HCT116 (cell line): ENCODE results near the gene RBFOX2. TPM values are rescaled to one million over a fixed set of nuclear protein-coding genes. Genes with fewer than 3 reads are reported as not detected.

Experiments used
- ATAC-seq: fragments of 200-7000 bp; cut with Tn5 transposase; 2 replicates; pipeline ENCODE4 v1.9.1; 2020; ENCODE audit warnings: mild to moderate bottlenecking, moderate library complexity
- BruUV-seq: library from RNA; stranded (reverse); fragments of 400-500 nt; replicated peaks from 2 replicates; lab custom pipeline; 2021; lab: Mats Ljungman, UMichigan
- CTCF ChIA-PET: fragments of 300-600 bp; sonication (Branson Sonifier 250); formaldehyde crosslinking; loops from one replicate; lab custom pipeline; 2021; ENCODE audit warnings: antibody characterized with exemption; lab: Charles Lee
- POLR2A ChIA-PET: fragments of 300-600, 350-600 bp; sonication (Branson Sonifier 250); formaldehyde crosslinking; loops from one replicate; lab custom pipeline; 2021; ENCODE audit warnings: antibody characterized with exemption; lab: Charles Lee
- RAD21 ChIA-PET, 2 experiments: fragments of 300-600 bp; sonication (Branson Sonifier 250); formaldehyde crosslinking; loops; one replicate each; lab custom pipeline; 2023; ENCODE audit warnings: low total read pairs in 2 of 2; ENCODE audit not compliant: uncharacterized antibody in 2 of 2, unreplicated experiment in 2 of 2, low non-redundant PET in 1 of 2; lab: Charles Lee
- DNase-seq: peaks from one replicate; pipeline ENCODE4 v3.0.0-alpha.2; 2010; ENCODE audit warnings: low read depth, low spot score
- H2AFZ ChIP-seq: fragments of 200-600 bp; shearing (Covaris generic), sonication (generic); 2 replicates; pipeline ENCODE4 v1.6.1; 2017; ENCODE audit warnings: low read depth, mixed run types, mixed read lengths, antibody characterized with exemption, low read length; ENCODE audit not compliant: poor library complexity, severe bottlenecking
- H3K27ac ChIP-seq: 2 replicates; pipeline ENCODE4 v1.5.1; 2012; ENCODE audit warnings: low read depth, low read length
- H3K27me3 ChIP-seq: fragments of 200-600 bp; sonication (generic); 2 replicates; pipeline ENCODE4 v1.6.1; 2016; ENCODE audit warnings: mixed run types, low read length, mixed read lengths; ENCODE audit not compliant: insufficient read depth
- H3K36me3 ChIP-seq, 2 experiments: fragments of 200-500 bp in 1 of 2; fragments of 200-600 bp in 1 of 2; sonication (Bioruptor generic) in 1 of 2; sonication (generic) in 1 of 2; 2 replicates each; pipeline versions ENCODE4 v1.5.1 to v1.6.1; 2014 to 2016; ENCODE audit warnings: low read length in 2 of 2, inconsistent platforms in 1 of 2, mixed read lengths in 1 of 2, mixed run types in 1 of 2; ENCODE audit not compliant: insufficient read depth in 2 of 2, control insufficient read depth in 1 of 2
- H3K4me1 ChIP-seq, 2 experiments: fragments of 200-600 bp in 1 of 2; sonication (generic) in 1 of 2; 2 replicates each; pipeline versions ENCODE4 v1.5.1 to v1.6.1; 2012 to 2017; ENCODE audit warnings: low read length in 2 of 2, inconsistent platforms in 1 of 2, mild to moderate bottlenecking in 1 of 2, mixed read lengths in 1 of 2, mixed run types in 1 of 2, moderate library complexity in 1 of 2; ENCODE audit not compliant: insufficient read depth in 2 of 2, control insufficient read depth in 1 of 2
- H3K4me2 ChIP-seq: fragments of 200-600 bp; sonication (generic); 2 replicates; pipeline ENCODE4 v1.6.1; 2017; ENCODE audit warnings: mixed run types, low read length, mixed read lengths
- H3K4me3 ChIP-seq, 2 experiments: fragments of 200-600 bp in 1 of 2; sonication (generic) in 1 of 2; replicated peaks in 1 of 2; 2 replicates each; pipeline ENCODE4 v1.5.1; 2011 to 2016; ENCODE audit warnings: low read length in 2 of 2, control low read depth in 1 of 2, low read depth in 1 of 2, mild to moderate bottlenecking in 1 of 2, mixed read lengths in 1 of 2, mixed run types in 1 of 2
- H3K79me2 ChIP-seq: fragments of 200-600 bp; sonication (generic); 2 replicates; pipeline ENCODE4 v1.6.1; 2017; ENCODE audit warnings: mild to moderate bottlenecking, mixed run types, low read length, moderate library complexity, mixed read lengths; ENCODE audit not compliant: insufficient read depth
- H3K9ac ChIP-seq: fragments of 200-600 bp; sonication (generic); 2 replicates; pipeline ENCODE4 v1.6.1; 2016; ENCODE audit warnings: low read length, mixed read lengths
- H3K9me2 ChIP-seq: fragments of 200-600 bp; sonication (generic), shearing (Covaris generic); 2 replicates; pipeline ENCODE4 v1.6.1; 2017; ENCODE audit warnings: mixed run types, mild to moderate bottlenecking, moderate library complexity; ENCODE audit not compliant: insufficient read depth
- H3K9me3 ChIP-seq, 2 experiments: fragments of 200-500 bp in 1 of 2; fragments of 200-600 bp in 1 of 2; sonication (Bioruptor generic) in 1 of 2; sonication (generic) in 1 of 2; 2 replicates each; pipeline ENCODE4 v1.6.1; 2014 to 2017; ENCODE audit warnings: low read length in 2 of 2, mixed read lengths in 2 of 2, inconsistent platforms in 1 of 2, low read depth in 1 of 2, mild to moderate bottlenecking in 1 of 2, mixed run types in 1 of 2, moderate library complexity in 1 of 2; ENCODE audit not compliant: control insufficient read depth in 1 of 2, insufficient read depth in 1 of 2
- H4K20me1 ChIP-seq: fragments of 200-600 bp; sonication (generic), shearing (Covaris generic); 2 replicates; pipeline ENCODE4 v1.6.1; 2017; ENCODE audit warnings: mixed run types, mild to moderate bottlenecking, moderate library complexity; ENCODE audit not compliant: insufficient read depth
- CEBPB ChIP-seq: IDR thresholded peaks from 2 replicates; pipeline ENCODE4 v1.6.1; 2012; ENCODE audit warnings: low read depth
- EGR1 ChIP-seq: IDR thresholded peaks from 2 replicates; pipeline ENCODE4 v1.6.1; 2012; ENCODE audit warnings: low read depth
- ELF1 ChIP-seq: IDR thresholded peaks from 2 replicates; pipeline ENCODE4 v1.6.1; 2012; ENCODE audit warnings: low read depth, borderline replicate concordance
- EZH2 ChIP-seq: fragments of 200-600 bp; sonication (generic); IDR thresholded peaks from 2 replicates; pipeline ENCODE4 v1.6.1; 2017; ENCODE audit warnings: antibody characterized with exemption, mixed run types
- FOSL1 ChIP-seq: IDR thresholded peaks from 2 replicates; pipeline ENCODE4 v1.6.1; 2012; ENCODE audit warnings: low read depth
- JUND ChIP-seq: IDR thresholded peaks from 2 replicates; pipeline ENCODE4 v1.6.1; 2012
- POLR2AphosphoS5 ChIP-seq: IDR thresholded peaks from 2 replicates; pipeline ENCODE4 v1.6.1; 2011; ENCODE audit warnings: mild to moderate bottlenecking, low read depth, low read length, moderate library complexity
- REST ChIP-seq: IDR thresholded peaks from 2 replicates; pipeline ENCODE4 v1.6.1; 2012; ENCODE audit warnings: low read depth
- SP1 ChIP-seq: IDR thresholded peaks from 2 replicates; pipeline ENCODE4 v1.6.1; 2012; ENCODE audit warnings: low read depth
- SRF ChIP-seq: IDR thresholded peaks from 2 replicates; pipeline ENCODE4 v1.6.1; 2012; ENCODE audit warnings: low read depth
- TCF7L2 ChIP-seq: IDR thresholded peaks from 2 replicates; pipeline ENCODE4 v1.7.0; 2011; ENCODE audit warnings: borderline replicate concordance, inconsistent platforms; ENCODE audit not compliant: insufficient read depth, insufficient read length; ENCODE audit errors: extremely low read depth
- YY1 ChIP-seq: IDR thresholded peaks from 2 replicates; pipeline ENCODE4 v1.6.1; 2011; ENCODE audit warnings: low read length, low read depth, moderate library complexity, mild to moderate bottlenecking; ENCODE audit not compliant: insufficient replicate concordance; ENCODE audit errors: extremely low read depth
- ZNF274 ChIP-seq: fragments of 200-500 bp; sonication (Bioruptor generic); IDR thresholded peaks from 2 replicates; pipeline ENCODE4 v1.6.1; 2014; ENCODE audit warnings: mild to moderate bottlenecking, low read depth, low read length, inconsistent platforms
- intact Hi-C: fragments of 100-400 bp; cut with micrococcal nuclease; formaldehyde crosslinking; loops from 2 replicates; pipeline ENCODE4 v1.10.0; 2022
- total RNA-seq: library from RNA; stranded (reverse); gene quantifications from one replicate; pipeline ENCODE4 v1.2.1, GENCODE V29; 2021; ENCODE audit not compliant: unreplicated experiment

Gene RBFOX2
- total RNA-seq, 1 experiment from 2014 or later, result 83.9 TPM

- no peak for TF ChIP-seq REST
- no peak for TF ChIP-seq SP1
- TF ChIP-seq SRF, result no peak
- no peak for TF ChIP-seq EGR1
- TF ChIP-seq ZNF274, result no peak
- TF ChIP-seq POLR2AphosphoS5, result no peak
- no peak for TF ChIP-seq JUND
- no peak for TF ChIP-seq FOSL1
- TF ChIP-seq TCF7L2, result no peak
- TF ChIP-seq EZH2, result no peak
- TF ChIP-seq, all 23 proteins: peak for 0
Measured at GRCh38 chr22:35893698-35894097, 134.9 kb downstream of the RBFOX2 start (continued).

GRCh38 chr22:35892192-35892591 lies 136.4 kb downstream of the RBFOX2 start:
- no peak overlapping the region for H3K4me3 ChIP-seq
- no peak for TF ChIP-seq CEBPB
- no peak for TF ChIP-seq FOSL1
- no peak for TF ChIP-seq ZNF274
- TF ChIP-seq SRF, result no peak
- TF ChIP-seq YY1, result no peak
- TF ChIP-seq ELF1, result no peak
- TF ChIP-seq, all 23 proteins: peak for 0
- no TSS peak for BruUV-seq
- Histone ChIP-seq H3K9ac (no peak overlapping the region), H3K9me2 (no peaks in the 10 kb centered on the region), H3K79me2 (peaks cover 54% of the 10 kb centered on the region), H4K20me1 (no peaks in the 10 kb centered on the region), H3K9me3 (no peaks in the 10 kb centered on the region), H3K4me1 (peaks cover 8 to 21% of the 10 kb centered on the region in 2 experiments), H3K4me2 (no peak overlapping the region), H3K27me3 (no peaks in the 10 kb centered on the region), H2AFZ (no peak overlapping the region), H3K36me3 (no peaks in the 10 kb centered on the region), H3K27ac (no peak overlapping the region)
- ATAC-seq (no peak), DNase-seq (no peak)
- ChIA-PET RAD21 (no interaction called here), CTCF (no interaction called here), POLR2A (no interaction called here)
- intact Hi-C loops, result no loop called here
